GM18526 (cell line): ENCODE measurements around the gene NOP16.
A peak's percentile ranks its signal among the peaks of the same experiment; 100 is the strongest.

ENCODE experiments used
- POLR2A ChIP-seq: IDR thresholded peaks from 3 replicates; pipeline ENCODE4 v1.6.1; 2011; ENCODE audit not compliant: insufficient read length; ENCODE audit errors: extremely low read depth

Gene NOP16

DNA sequence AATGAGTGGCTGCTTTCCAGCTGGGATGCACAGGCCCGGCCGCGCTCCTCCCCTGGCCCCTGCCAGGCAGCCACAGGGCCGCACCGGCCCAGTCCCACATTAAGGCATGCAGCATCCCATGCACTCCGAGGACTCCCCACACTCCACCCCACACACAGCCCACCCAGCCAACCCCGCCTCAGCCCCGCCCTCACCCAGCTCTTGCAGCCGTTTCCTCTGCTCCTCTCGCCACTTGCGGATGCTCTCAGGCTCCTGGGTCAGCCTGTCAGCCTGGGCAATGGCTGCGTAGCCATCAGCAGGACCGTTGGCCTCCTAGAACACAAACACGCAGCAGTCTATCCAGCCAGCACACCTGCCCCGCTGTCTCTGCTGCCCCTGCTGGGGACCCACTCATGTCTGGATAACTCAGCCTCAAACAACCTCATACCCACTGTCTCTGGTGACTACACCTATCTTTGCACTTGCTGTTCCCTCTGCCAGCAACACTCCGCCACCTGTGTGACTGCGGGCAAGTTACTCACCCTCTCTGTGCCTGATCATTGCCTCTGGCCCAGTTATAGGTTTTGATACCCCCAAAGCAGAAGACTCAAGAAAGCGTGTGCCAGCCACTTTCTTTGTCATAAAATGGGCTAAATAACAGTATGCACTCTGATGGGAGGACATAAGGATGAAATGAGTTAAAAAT lies 9.5 kb upstream of the NOP16 start:
- no peak for TF ChIP-seq POLR2A

- TF ChIP-seq POLR2A, result no peak
These were observed 7.9 kb upstream of the NOP16 start for GRCh38 chr5:176396330-176396729.

DNA sequence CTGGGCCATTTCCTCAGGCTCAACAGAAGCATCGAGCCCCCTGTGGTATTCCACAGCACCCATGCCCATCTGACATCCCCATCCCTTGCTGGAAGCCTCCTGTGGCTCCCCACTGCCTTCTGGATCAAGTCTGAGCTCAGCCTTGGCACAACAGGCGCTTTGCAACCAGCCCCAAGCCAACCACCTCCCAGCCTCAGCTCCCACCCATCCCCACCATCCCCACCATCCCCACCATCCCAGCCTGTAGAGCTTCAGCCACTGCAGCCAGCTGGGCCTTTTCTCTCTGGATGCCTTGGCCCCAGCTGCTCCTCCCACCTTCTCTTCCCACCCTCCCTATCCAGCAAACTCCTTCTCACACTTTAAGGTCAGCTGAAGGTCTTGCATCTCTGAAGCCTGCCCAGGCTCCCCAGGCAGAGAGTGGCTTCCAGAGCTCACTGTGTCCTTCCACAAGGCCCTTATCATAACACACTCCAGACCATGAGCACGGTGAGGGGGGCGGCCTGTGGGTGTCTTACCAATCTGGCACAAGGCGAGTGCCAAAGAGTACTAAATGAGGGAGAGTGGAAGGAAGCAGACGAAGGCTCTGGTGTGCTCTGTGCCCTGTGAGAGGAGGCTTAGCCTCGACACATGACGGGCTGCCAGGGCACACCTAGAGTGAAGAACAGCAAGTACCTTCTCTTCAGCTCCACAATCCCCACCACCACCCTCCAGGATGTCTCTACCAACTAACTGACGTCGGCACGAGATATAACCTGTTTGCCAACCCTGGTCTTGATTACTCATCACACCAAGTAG lies 6.7 kb upstream of the NOP16 start:
- no peak for TF ChIP-seq POLR2A

DNA sequence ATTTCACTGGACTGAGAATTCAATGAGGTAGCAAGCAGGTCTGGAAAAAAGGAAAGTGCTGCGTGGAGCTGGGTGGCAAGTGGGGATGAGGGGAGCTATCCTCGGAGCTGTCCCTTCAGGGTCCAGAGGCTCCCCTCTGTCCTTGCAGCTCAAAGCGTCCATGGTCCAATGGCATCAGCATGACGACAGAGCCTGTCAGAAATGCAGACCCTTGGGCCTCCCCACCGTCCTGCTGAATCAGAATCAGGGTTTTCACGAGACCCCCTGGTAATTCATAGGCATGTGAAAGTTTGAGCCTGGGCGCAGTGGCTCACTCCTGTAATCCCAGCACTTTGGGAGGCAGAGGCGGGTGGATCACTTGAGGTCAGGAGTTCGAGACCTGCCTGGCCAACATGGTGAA lies 5.7 kb upstream of the NOP16 start:
- TF ChIP-seq POLR2A, result no peak

- TF ChIP-seq POLR2A, result no peak
These were observed 4.1 kb upstream of the NOP16 start for GRCh38 chr5:176392526-176392925.

GRCh38 chr5:176391999-176392398 lies 3.6 kb upstream of the NOP16 start:
- no peak for TF ChIP-seq POLR2A

DNA sequence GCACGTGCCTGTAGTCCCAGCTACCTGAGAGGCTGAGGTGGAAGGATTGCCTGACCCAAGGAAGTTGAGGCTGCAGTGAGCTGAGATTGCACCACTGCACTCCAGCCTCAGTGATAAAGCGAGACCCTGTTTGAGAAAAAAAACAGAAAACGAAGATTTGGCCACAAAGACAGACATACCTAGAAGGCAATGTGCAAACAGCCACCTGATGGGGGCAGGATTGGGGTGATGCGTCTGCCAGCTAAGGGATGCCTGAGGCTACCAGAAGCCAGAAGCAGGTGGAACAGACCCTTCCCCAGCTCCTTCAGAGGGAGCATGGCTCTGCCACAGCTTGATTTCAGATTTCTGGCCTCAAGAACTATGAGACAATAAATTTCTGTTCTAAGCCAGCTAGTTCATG lies 3.1 kb upstream of the NOP16 start:
- no peak for TF ChIP-seq POLR2A

- peak; percentile 79 for TF ChIP-seq POLR2A
These were observed 1.0 kb upstream of the NOP16 start for GRCh38 chr5:176389135-176390123.

DNA sequence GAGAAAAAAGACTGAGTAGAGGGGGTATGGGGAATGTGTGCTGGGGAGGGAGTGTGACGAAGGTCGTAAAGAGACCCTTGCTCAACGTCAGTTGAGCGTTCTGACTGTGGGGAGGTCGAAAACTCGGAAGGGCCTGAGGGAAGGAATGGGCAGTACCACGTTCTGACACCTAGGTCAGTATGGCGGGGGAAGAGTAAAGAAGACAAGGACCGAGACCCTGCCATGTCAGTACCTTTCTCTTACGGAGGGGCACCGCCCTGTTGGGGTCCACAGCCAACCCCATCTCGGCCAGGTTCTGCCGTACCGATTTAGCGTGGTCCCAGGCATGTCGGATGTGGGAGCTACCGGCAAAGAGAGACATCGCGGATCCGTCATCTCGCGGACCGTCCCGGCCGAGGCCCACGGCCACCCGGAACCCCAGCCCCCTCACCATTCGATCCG lies 375 bp downstream of the NOP16 start:
- no peak for TF ChIP-seq POLR2A

GRCh38 chr5:176387384-176387925 lies 943 bp downstream of the NOP16 start:
- no peak for TF ChIP-seq POLR2A

DNA sequence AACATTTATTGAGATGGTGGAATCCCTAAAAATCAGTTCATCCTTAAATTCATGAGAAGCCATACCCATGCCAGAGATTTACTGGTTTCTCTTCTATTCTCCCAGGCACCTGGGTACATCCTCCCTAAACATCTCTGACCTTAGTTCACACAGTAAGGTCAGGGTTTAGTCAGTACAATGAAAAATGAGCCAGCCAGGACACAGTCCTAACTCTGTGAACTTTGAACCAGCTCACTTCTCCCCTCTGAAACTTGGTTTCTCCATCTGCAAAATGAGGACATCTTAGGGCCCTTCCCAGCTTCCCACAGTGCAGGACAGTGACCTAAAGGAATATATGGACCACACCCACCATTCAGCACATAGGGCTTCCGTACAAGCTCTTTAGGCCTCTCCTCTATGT lies 1.9 kb downstream of the NOP16 start:
- TF ChIP-seq POLR2A, result no peak

DNA sequence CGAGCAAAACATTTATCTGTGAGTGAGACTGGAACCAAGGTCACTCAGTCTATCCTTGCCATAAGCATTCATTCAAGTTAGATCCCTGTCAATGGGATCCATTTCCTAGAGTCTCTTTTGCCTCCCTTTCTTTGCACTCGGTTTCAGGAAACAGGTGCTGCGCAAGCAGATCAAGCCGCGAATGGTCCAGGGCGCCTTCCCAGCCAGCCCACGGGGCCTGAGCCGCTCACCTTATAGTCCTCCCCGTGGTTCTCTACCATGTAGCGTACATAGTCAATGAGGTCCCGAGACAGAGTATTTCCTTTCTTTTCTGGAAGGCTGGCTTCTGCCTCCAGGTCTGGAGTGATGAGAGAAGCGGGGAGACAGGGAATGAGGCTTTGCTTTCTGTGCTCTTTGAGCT lies 3.4 kb downstream of the NOP16 start:
- TF ChIP-seq POLR2A, result no peak

GRCh38 chr5:176384366-176384930 lies 4.0 kb downstream of the NOP16 start:
- TF ChIP-seq POLR2A, result no peak

DNA sequence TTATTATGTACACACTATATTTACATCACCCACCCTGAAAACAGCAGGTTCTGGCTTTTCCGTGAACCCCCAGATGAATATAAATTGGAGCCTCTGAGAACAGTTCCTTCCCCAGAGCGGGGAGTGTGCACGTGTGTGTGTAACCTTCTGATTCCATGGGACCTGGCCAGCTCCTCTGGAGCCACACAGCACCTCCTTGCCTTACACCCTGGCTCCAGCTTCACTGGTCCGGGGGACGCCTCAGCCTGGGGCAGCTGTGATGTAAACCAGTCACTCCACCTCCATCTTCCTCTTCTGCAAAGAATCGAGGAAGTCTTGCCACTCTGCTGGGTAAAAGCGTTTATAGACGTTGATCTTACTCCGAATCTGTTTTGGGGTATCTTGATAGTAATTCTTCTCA lies 4.4 kb downstream of the NOP16 start:
- TF ChIP-seq POLR2A, result no peak
